Astrocyte of the hippocampus (primary cell): Measurements from ENCODE around the gene RABL2A.
"Not testable (repeated sequence)": the region's sequence is repeated elsewhere in the genome, so short reads cannot be mapped to it uniquely, and the experiment has no call there.

Experiments
- DNase-seq: peaks from one replicate; pipeline ENCODE4 v3.0.0; 2011; ENCODE audit warnings: low read depth, low spot score

RABL2A gene

DNA sequence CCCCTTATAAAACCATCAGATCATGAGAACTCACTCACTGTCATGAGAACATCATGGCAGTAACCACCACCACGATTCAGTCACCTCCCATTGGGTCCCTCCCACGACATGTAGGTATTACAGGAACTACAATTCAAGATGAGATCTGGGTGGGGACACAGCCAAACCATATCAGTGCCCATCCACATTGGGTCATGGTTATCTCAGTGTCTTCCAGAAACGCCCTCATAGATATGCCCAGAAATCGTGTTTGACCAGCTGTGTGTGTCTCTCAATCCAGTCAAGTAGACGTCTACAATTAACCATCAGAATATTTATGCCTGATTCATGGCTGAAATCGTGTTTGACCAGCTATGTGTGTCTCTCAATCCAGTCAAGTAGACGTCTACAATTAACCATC lies 17.2 kb upstream of the RABL2A start:
- not testable (repeated sequence) for DNase-seq

DNA sequence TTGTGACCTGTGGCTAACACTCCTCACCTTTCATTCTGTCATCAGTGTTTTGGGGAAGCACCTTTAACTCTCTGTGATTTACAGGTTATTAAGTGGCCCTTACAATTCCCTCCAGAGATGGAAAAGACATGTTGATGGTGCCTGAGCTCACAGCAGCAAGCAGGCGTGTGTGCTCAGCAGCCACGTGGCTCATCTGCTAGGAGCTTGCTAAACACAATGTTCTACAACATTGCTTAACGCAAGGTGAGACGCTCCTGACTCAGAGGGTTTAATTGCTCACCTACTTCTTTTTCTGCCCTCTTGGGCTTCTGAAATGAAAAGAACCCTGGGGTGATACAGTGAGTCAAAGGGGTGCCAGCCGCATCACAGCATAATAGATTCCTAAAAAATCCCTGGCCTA lies 6.1 kb upstream of the RABL2A start:
- not testable (repeated sequence) for DNase-seq

- DNase-seq: not testable (repeated sequence)
Observed at GRCh38 chr2:113625906-113626305, 1.2 kb upstream of the RABL2A start.

DNA sequence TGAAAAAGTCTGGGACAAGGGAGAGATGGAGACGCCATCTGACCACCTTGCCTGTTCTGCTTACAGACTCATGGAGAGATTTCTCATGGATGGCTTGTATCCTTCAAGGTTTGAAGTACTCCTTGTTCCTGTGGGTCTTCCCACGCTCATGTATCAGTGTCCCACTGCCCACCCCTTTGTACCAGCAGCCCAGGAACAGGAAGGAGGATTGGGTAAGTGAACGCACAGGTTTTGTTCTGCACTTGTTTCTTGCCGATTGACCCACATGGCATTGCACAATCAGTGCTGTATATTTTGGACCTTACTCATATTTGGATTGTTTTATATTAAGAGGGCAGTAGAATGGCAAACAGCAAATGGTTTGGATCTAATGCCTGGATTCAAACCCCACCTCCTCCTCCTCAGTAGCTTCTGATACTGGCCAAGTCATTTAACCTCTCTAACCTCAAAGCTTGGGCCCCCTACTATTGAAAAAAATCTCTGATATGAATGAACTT lies 5.8 kb downstream of the RABL2A start:
- DNase-seq: not testable (repeated sequence)

- not testable (repeated sequence) for DNase-seq
Observed at GRCh38 chr2:113635358-113635757, 8.3 kb downstream of the RABL2A start.

DNA sequence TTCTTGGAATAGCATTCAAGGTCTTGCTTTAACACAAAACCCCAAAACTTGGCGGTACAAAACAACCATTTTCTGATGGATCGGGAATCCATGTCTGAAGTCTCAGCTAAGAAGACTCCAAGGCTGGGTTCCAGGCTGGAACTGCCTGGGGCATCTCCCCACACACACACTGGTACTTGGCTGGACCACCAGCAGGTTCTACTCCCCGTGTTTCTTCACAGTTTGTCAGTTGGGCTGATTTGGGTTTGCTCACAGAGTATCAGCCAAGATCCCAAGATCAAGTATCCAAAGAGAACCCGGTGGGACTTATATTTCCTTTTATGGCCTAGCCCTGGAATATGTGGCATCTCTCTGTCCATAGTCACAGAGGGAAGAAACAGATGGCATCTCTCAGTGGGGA lies 9.2 kb downstream of the RABL2A start:
- DNase-seq: not testable (repeated sequence)

DNA sequence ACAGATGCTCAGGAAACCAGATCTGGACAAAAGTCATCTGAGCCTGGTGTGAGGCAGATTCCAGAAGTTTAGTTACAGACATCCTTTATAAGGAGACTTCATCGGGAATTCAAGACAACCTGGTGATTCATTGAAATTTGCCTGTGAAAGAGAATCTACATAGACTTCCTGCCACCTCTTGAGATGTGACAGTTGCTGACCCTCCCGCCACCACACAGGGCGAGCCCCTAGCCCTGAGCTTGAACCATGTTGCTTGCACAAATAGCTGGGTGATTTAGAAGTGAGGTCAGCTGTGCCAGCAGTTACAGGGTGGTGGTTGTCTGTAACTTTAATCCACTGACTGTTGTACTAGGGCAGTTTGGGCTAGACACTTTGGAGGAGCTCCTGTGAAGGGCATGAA lies 11.0 kb downstream of the RABL2A start:
- not testable (repeated sequence) for DNase-seq

DNA sequence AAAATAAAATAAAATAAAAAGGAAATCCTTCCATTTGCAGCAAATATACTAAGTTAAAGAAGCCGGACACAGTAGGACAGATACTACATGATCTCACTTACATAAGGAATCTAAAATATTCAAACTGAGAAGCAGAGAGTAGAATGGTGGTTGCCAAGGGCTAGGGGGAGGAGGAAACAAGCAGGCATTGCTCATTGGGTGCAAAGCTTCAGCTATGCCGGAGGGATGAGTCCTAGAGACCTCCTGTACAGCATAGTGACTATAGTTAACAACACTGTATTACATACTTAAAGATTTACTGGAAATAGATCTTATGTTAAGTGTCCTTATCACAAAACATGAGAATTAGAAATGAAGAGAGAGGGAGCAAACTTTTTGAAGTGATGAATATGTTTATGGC lies 19.2 kb downstream of the RABL2A start:
- DNase-seq: not testable (repeated sequence)

DNA sequence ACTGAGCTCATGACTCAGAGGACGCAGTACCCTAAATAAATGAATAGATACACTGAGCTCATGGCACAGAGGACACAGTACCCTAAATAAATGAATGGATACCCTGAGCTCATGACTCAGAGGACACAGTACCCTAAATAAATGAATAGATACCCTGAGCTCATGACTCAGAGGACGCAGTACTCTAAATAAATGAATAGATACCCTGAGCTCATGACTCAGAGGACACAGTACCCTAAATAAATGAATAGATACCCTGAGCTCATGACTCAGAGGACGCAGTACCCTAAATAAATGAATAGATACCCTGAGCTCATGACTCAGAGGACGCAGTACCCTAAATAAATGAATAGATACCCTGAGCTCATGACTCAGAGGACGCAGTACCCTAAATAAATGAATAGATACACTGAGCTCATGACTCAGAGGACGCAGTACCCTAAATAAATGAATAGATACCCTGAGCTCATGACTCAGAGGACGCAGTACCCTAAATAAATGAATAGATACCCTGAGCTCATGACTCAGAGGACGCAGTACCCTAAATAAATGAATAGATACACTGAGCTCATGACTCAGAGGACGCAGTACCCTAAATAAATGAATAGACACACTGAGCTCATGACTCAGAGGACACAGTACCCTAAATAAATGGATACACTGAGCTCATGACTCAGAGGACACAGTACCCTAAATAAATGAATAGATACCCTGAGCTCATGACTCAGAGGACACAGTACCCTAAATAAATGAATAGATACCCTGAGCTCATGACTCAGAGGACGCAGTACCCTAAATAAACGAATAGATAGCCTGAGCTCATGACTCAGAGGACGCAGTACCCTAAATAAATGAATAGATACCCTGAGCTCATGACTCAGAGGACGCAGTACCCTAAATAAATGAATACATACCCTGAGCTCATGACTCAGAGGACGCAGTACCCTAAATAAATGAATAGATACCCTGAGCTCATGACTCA lies 24.1 kb downstream of the RABL2A start:
- not testable (repeated sequence) for DNase-seq

- not testable (repeated sequence) for DNase-seq
Observed at GRCh38 chr2:113652599-113652998, 25.5 kb downstream of the RABL2A start.

DNA sequence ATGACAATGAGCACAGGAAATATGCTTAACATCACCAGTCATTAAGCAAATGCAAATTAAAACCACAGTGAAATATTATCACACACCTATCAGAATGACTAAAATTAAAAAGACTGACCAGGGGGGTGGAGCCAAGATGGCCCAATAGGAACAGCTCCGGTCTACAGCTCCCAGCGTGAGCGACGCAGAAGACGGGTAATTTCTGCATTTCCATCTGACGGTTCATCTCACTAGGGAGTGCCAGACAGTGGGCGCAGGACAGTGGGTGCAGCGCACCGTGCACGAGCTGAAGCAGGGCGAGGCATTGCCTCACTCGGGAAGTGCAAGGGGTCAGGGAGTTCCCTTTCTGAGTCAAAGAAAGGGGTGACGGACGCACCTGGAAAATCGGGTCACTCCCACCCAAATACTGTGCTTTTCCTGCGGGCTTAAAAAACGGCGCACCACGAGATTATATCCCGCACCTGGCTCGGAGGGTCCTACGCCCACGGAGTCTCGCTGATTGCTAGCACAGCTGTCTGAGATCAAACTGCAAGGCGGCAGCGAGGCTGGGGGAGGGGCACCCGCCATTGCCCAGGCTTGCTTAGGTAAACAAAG lies 29.1 kb downstream of the RABL2A start:
- DNase-seq: not testable (repeated sequence)

DNA sequence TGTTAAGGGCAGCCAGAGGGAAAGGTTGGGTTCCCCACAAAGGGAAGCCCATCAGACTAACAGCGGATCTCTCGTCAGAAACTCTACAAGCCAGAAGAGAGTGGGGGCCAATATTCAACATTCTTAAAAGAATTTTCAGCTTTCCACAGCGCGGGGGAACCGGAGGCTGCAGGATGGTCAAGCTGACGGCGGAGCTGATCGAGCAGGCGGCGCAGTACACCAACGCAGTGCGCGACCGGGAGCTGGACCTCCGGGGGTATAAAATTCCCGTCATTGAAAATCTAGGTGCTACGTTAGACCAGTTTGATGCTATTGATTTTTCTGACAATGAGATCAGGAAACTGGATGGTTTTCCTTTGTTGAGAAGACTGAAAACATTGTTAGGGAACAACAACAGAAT lies 30.7 kb downstream of the RABL2A start:
- DNase-seq: not testable (repeated sequence)

- DNase-seq: not testable (repeated sequence)
Observed at GRCh38 chr2:113663285-113664060, 36.4 kb downstream of the RABL2A start.

DNA sequence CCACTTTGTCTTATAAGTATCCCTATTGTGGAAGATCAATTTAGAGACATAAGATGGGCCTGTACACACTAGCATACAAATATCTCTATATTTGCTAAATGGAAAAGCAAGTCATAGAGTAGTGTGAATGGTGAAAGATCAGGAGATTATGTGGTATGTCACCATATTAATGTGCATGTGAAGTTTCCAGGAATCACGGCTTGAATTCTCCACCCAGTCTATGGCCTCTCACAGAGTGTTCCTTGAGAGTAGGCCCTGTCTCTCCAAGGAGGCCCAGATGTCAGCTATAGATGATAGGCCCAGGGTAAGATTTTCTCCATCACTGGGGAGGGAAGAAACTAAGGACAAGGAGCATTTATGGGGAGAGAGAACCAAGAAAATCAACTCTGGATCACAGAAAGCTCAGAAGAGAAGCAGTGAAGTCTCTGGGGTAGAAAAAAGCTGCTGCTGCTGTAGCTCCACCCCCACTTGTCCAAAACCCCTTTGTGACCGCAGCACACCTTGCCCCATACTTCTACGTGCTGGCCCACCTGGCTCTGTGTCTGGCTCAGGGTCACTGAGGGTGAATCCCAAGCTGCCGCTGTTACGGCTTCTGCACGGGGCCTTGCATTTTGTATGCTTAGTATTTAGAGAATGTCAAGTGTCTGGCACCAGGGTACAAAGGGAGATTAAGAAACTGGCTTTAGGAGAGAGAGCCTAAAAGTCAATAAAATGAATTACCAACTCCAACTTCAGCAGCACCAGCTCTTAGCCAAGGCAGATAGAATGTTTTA lies 37.9 kb downstream of the RABL2A start:
- DNase-seq: not testable (repeated sequence)

DNA sequence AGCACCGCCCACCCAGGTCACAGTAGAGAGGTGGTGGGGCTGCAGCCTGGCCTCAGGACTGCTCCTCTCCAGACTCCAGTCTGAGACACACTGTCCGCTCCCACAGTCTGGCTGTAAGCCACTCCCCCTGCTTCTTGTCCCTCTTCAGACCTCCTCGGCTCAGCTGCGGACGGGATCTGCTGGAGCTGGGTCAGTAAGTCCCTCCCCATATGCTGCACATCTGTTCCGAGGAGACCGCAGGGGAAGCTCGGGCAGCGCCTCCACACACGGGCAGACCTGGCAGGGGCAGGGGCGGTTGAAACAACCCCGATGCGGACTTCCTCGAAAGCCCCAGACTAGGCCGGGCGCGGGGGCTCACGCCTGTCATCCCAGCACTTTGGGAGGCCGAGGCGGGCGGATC lies 41.9 kb downstream of the RABL2A start:
- not testable (repeated sequence) for DNase-seq

- DNase-seq: no peak
Observed at GRCh38 chr2:113672326-113672932, 45.4 kb downstream of the RABL2A start.

DNA sequence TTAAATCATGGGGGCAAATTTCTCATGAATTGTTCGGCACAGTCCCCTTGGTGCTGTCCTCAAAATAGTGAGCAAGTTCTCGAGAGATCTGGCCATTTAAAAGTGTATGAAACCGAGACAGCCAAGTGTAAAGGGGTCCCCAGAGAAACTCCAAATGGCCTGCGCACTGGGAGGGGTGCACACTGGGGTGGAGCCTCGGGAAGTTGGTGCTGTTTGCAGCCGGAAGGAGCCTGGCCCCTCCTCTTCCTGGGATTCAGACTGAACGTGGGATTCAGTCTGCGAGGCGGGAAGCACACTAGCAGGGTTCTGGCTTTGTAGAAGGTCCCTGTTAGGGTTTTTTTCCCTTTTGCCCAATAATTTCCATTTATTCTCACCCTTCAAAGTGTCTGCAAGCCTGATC lies 48.8 kb downstream of the RABL2A start:
- no peak for DNase-seq

DNA sequence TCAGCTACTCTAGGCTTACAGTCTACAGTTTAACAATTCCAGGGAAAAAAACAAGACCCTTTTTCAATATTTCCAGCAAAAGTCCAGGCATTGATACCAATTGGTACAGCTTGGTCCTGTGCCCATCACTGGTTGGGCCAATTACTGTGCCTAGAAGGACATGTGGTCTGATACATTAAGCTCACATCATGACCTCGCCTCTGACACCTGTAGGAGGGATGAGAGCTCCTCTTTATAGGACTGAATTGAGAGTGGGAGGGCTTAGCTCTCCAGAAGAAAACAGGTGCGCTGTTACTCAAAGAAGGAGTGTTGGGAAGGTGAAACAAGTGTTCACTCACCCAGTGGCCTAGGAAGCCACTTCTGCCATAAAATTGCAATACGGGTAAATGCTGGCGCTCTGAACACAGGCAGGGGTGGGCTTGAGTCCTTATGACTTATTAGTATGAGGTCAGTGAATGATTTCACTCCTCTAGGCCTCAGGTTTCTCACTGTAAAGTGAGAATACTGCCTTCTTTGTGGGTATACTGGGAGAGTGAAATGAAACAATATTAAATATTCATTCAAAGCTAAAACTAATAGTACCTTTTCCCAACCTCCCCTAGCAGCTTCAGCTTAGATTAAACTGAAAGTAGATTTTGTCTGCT lies 49.7 kb downstream of the RABL2A start:
- no peak for DNase-seq

DNA sequence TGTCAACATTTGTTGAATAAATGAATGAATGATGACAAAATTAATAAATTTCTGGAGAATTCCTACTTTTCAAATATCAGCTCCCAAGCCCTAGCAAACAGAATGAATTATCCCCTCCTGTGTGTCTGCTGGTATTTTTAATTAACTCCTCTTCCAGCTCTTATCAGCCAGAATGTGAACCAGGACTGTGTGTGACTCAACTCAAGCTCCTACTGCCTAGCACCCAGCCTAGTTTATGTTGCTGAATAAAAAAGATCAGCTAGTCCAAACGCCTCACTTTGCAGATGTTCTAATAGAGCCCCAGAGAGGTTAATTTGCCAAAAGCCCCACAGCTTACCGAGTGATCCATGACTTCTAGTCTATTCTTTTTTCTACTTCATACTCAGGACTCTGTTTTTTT lies 50.3 kb downstream of the RABL2A start:
- no peak for DNase-seq

GRCh38 chr2:113679457-113679856 lies 52.4 kb downstream of the RABL2A start:
- DNase-seq: no peak
